HG03097 (cell line): Measurements from ENCODE around the gene B3GALNT2.
"Not testable (repeated sequence)": the region's sequence is repeated elsewhere in the genome, so short reads cannot be mapped to it uniquely, and the experiment has no call there.

ENCODE experiments used
- ATAC-seq: cut with Tn5 transposase; IDR thresholded peaks from one replicate; pipeline ENCODE4 v1.9.1; 2021; ENCODE audit not compliant: unreplicated experiment, low FRiP score

Gene B3GALNT2

GRCh38 chr1:235457856-235458255 lies 46.4 kb downstream of the B3GALNT2 start:
- ATAC-seq, result not testable (repeated sequence)

GRCh38 chr1:235455823-235456222 lies 48.4 kb downstream of the B3GALNT2 start:
- no peak for ATAC-seq

DNA sequence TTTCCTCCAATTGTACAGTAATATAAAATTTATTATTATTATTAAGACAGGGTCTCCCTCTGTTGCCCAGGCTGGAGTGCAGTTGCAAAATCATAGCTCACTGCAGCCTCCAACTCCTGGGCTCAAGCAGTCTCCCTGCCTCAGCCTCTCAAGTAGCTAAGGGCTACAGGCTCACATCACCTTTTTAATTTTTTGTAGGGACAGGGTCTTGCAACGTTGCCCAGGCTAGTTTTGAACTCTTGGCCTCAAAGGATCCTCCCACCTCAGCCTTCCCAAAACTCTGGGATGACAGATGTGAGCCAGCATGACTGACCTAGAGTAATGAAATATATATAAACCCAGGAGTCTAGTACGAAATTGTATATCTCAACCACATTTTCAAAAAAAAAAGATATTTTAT lies 49.2 kb downstream of the B3GALNT2 start:
- ATAC-seq, result no peak

DNA sequence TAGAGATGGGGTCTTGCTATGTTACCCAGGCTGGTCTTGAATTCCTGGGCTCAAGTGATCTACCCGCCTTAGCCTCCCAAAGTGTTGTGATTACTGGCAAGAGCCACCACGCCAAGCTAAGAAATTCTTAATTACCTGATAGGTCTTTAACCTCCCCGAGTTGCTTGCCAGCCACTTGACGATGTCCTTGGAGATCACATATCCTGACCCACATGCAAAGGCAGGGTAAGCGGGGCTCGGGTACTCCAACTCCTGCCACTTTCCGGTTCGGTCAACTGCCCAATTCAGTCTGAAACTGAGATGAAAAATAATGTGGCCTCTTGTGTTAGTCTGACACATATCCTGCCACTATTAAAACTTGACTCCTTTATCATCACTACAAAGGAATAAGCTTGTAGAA lies 50.2 kb downstream of the B3GALNT2 start:
- ATAC-seq, result no peak

DNA sequence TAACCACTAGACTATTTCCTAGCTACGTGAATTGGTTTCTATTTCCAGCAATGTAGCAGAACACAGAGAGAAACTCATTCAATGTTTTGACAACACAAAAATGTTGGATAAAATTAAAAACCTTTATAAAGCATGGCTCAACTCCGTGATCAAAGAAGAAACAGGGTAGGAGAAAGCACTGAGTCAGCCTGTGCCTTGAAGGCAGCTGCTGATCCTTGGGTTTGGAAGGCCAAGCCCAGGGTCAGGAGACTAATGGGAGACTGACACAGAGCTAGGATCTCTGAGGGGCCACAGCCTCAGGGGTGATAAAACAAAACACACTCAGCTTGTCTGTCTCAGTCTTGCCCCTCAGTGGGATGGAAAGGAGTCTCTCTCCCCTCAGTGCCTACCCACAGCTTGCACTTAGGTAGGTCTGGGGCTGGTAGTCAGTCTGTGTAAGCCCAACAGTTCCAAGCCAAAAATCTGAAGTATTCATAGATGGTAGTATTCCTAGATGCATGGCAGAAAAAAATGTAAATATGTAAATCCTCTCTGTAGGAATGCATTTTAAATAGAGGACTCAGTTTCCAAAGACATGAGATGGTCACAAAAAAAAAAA lies 53.3 kb downstream of the B3GALNT2 start:
- ATAC-seq, result no peak

DNA sequence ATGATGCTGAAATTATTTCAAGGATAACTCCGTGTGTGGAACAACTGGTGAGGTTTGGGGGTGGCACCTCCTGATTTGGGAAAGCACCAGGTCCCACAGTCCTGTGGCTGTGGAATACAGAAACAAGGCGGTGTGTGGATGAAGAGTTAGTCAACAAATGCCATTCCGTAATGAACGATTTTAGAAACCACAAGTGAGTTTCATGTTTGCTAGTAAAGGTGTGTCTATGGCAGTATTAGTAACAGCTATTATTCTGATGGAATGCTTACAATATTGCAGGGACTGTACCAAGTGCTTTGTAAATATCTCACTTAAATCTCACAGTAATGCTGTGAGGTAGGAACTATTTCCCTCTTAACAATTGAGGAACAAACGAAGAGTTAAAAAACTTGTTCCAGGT lies 53.8 kb downstream of the B3GALNT2 start:
- no peak for ATAC-seq

DNA sequence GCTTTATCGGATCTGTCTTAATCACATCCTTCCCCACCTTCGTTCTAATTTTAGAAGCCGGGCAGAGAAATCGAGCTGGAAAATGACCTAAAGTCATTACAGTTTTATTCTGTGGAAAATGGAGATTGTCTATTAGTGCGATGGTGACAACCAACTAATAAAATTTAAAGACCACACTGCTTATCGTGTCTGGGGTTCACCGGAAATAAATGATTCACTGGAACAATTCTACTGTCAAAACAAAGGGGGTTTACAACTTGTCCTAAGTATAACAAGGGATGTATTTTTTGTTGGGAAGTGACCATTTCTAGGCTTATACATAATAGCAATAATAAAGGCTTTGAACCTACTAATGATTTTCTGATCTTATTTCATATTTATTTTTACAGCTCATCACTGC lies 55.6 kb downstream of the B3GALNT2 start:
- no peak for ATAC-seq

DNA sequence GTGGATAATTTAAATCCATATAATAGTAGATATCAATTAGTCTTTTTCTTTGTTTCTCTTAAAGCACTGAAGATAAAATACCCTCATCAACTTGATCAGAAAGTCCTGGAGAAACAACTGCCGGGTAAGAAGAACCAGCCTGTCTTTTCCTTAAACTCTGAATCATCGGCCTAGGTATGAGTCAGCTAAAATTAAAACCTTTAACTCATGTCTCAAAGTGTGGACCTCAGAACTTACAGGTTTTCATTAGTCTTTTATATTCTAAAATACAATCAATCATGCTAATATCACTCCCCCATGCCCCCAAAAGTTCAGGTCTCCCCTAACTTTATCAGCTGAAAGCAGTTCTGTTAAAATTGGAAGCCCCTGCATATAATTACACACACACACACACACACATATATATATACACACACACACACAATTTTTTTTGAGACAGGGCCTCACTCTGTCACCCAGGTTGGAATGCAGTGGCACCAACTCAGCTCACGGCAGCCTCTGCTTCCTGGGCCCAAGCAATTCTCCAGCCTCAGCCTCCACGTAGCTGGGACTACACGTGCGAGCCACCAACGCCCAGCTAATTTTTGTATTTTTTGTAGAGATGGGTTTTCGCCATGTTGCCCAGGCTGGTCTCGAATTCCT lies 61.3 kb downstream of the B3GALNT2 start:
- no peak for ATAC-seq

- ATAC-seq, result no peak
Observed at GRCh38 chr1:235441159-235441685, 63.0 kb downstream of the B3GALNT2 start.

GRCh38 chr1:235434001-235434400 lies 70.3 kb downstream of the B3GALNT2 start:
- no peak for ATAC-seq

- no peak for ATAC-seq
Observed at GRCh38 chr1:235430991-235431390, 73.3 kb downstream of the B3GALNT2 start.

GRCh38 chr1:235429143-235429542 lies 75.1 kb downstream of the B3GALNT2 start:
- ATAC-seq, result no peak

GRCh38 chr1:235427447-235427846 lies 76.8 kb downstream of the B3GALNT2 start:
- no peak for ATAC-seq

- no peak for ATAC-seq
Observed at GRCh38 chr1:235426680-235427079, 77.6 kb downstream of the B3GALNT2 start.

- no peak for ATAC-seq
Observed at GRCh38 chr1:235426143-235426542, 78.1 kb downstream of the B3GALNT2 start.

DNA sequence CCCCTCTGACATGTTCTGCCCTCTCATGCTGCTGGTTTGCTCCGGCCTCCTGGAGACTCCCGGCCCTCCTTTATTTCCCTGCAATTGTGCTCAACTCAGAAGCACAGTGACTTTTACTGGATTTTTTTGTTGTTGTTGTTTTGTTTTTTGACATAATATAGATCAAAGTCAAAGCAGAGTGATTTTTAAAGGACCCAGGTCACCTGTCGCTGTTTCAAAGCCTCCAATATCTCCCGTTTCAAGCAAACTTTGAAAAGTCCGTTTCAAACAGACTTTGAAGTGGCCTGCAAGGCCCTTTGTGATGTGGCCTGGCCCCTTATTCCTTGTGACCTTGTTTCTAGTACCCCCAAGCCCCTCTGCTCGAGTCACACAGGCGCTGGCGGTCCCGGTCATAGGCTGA lies 78.9 kb downstream of the B3GALNT2 start:
- no peak for ATAC-seq

DNA sequence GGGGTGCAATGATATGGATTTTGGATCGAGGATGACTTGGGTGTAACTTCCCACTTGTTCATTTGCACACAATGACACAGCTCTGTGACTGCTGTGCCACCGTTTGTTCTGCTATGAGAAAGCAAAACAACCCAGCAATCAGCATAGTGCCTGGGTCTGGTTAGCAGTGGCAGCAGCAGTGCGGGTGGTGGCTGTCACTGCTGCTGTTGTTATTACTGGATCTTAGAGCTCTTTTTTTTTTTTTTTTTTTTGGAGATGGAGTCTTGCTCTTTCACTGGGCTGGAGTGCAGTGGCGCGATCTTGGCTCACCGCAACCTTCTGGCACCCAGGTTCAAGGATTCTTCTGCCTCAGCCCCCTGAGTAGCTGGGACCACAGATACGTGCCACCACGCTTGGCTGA lies 80.2 kb downstream of the B3GALNT2 start:
- no peak for ATAC-seq

GRCh38 chr1:235423214-235423652 lies 81.0 kb downstream of the B3GALNT2 start:
- no peak for ATAC-seq

- ATAC-seq, result no peak
Observed at GRCh38 chr1:235421751-235422150, 82.5 kb downstream of the B3GALNT2 start.

- ATAC-seq, result no peak
Observed at GRCh38 chr1:235417086-235417697, 87.1 kb downstream of the B3GALNT2 start.

DNA sequence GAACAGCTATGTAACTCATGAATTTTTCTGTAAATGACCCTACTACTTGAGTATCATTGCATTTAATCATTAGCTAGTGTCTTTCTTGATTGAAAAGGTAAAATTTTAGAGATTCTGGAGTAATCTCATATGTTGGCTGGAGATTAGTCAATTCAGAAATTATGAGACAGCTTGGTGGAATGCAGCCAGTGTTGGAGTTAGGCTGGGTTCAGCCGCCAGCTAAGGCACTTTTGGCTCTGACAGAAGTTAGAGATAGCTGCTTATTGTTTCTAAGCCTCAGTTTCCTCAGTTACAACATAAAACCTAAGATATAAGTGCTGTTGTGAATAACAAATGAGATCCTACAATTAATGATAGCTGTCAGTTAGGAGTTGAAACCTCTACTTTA lies 87.6 kb downstream of the B3GALNT2 start:
- ATAC-seq, result no peak
